Lower leg skin (tissue), 3 donors: Measurements from ENCODE around the gene C18orf63.

Source experiments
- POLR2A ChIP-seq, 2 donors: fragments of 450-650 bp; IDR thresholded peaks; one replicate each; pipeline ENCODE4 v1.6.1; 2016 to 2017; ENCODE audit warnings: antibody characterized with exemption in 2 of 2, mild to moderate bottlenecking in 1 of 2, moderate library complexity in 1 of 2
- TF ChIP-seq, protein P1 (sequence below), 3 donors: fragments of 450-650 bp; IDR thresholded peaks; one replicate each; pipeline ENCODE4 v1.5.1; 2016; ENCODE audit warnings: antibody characterized with exemption in 3 of 3, mild to moderate bottlenecking in 3 of 3, moderate library complexity in 2 of 3

- TF ChIP-seq, protein P1, sequence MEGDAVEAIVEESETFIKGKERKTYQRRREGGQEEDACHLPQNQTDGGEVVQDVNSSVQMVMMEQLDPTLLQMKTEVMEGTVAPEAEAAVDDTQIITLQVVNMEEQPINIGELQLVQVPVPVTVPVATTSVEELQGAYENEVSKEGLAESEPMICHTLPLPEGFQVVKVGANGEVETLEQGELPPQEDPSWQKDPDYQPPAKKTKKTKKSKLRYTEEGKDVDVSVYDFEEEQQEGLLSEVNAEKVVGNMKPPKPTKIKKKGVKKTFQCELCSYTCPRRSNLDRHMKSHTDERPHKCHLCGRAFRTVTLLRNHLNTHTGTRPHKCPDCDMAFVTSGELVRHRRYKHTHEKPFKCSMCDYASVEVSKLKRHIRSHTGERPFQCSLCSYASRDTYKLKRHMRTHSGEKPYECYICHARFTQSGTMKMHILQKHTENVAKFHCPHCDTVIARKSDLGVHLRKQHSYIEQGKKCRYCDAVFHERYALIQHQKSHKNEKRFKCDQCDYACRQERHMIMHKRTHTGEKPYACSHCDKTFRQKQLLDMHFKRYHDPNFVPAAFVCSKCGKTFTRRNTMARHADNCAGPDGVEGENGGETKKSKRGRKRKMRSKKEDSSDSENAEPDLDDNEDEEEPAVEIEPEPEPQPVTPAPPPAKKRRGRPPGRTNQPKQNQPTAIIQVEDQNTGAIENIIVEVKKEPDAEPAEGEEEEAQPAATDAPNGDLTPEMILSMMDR (IDR thresholded peaks at IDR 0.05): no peak
- TF ChIP-seq POLR2A (IDR thresholded peaks at IDR 0.05): no peak
These were observed 52.3 kb downstream of the C18orf63 start for GRCh38 chr18:74367905-74368304.
